ENCODE data around the gene FPGS. TPM values are rescaled to one million over a fixed set of nuclear protein-coding genes. Genes with fewer than 3 reads are reported as not detected.
"Not testable (repeated sequence)": the region's sequence is repeated elsewhere in the genome, so short reads cannot be mapped to it uniquely, and the experiment has no call there.

FPGS gene
- total RNA-seq, 1 experiment from 2014 or later, result 104 TPM

GRCh38 chr9:127837346-127837745 lies 34.7 kb downstream of the FPGS start:
- peak; percentile 45 for DNase-seq (ENCODE audit: low read depth)

GRCh38 chr9:127838375-127839078 lies 35.8 kb downstream of the FPGS start:
- DNase-seq (ENCODE audit: low read depth), result peak; percentile 99

GRCh38 chr9:127841087-127841835 lies 38.6 kb downstream of the FPGS start:
- no peak for DNase-seq (ENCODE audit: low read depth)

- DNase-seq (ENCODE audit: low read depth), result no peak
Observed at GRCh38 chr9:127844821-127845359, 42.2 kb downstream of the FPGS start.

GRCh38 chr9:127845619-127846018 lies 42.9 kb downstream of the FPGS start:
- not testable (repeated sequence) for DNase-seq (ENCODE audit: low read depth)

GRCh38 chr9:127846443-127847177 lies 43.9 kb downstream of the FPGS start:
- no peak for DNase-seq (ENCODE audit: low read depth)

- DNase-seq (ENCODE audit: low read depth), result peak; percentile 88
Observed at GRCh38 chr9:127847178-127847510, 44.5 kb downstream of the FPGS start.

GRCh38 chr9:127847833-127848755 lies 45.4 kb downstream of the FPGS start:
- DNase-seq (ENCODE audit: low read depth), result no peak

GRCh38 chr9:127848756-127849504 lies 46.2 kb downstream of the FPGS start:
- DNase-seq (ENCODE audit: low read depth), result no peak

- no peak for DNase-seq (ENCODE audit: low read depth)
Observed at GRCh38 chr9:127850286-127850830, 47.7 kb downstream of the FPGS start.

- no peak for DNase-seq (ENCODE audit: low read depth)
Observed at GRCh38 chr9:127852829-127853228, 50.1 kb downstream of the FPGS start.

GRCh38 chr9:127853312-127854183 lies 50.9 kb downstream of the FPGS start:
- peak; percentile 42 for DNase-seq (ENCODE audit: low read depth)

GRCh38 chr9:127854184-127854806 lies 51.6 kb downstream of the FPGS start, which contains the start of gene ENG:
ENG (minus strand) TSS chr9:127854658; CDS start chr9:127854355, 303 bp downstream.
- peak; percentile 68 for DNase-seq (ENCODE audit: low read depth)

- DNase-seq (ENCODE audit: low read depth), result no peak
Observed at GRCh38 chr9:127854960-127855359, 52.3 kb downstream of the FPGS start.

GRCh38 chr9:127855522-127855921 lies 52.8 kb downstream of the FPGS start:
- DNase-seq (ENCODE audit: low read depth), result no peak

GRCh38 chr9:127856094-127856728 lies 53.5 kb downstream of the FPGS start:
- no peak for DNase-seq (ENCODE audit: low read depth)

- DNase-seq (ENCODE audit: low read depth), result no peak
Observed at GRCh38 chr9:127856729-127857116, 54.0 kb downstream of the FPGS start.

GRCh38 chr9:127857278-127857677 lies 54.6 kb downstream of the FPGS start:
- DNase-seq (ENCODE audit: low read depth), result no peak

Data from LHCN-M2 (cell line).